MM.1S (cell line): Measurements from ENCODE around the gene CYP4A11.
"Not testable (repeated sequence)": the region's sequence is repeated elsewhere in the genome, so short reads cannot be mapped to it uniquely, and the experiment has no call there.

Experiments
- DNase-seq: peaks from one replicate; pipeline ENCODE4 v3.0.0-alpha.2; 2015
- H2AFZ ChIP-seq: fragments of 300-600 bp; sonication (generic); 2 replicates; pipeline ENCODE4 v1.6.0; 2016; ENCODE audit warnings: antibody characterized with exemption, low read length
- H3F3A ChIP-seq: fragments of 300-600 bp; sonication (generic); 2 replicates; pipeline ENCODE4 v1.6.1; 2016; ENCODE audit warnings: mild to moderate bottlenecking, antibody characterized with exemption, low read length, moderate library complexity, mixed read lengths; ENCODE audit not compliant: insufficient read depth
- H3K27ac ChIP-seq: fragments of 300-600 bp; sonication (generic); 2 replicates; pipeline ENCODE4 v1.5.1; 2016; ENCODE audit warnings: mild to moderate bottlenecking, low read length
- H3K27me3 ChIP-seq: fragments of 300-600 bp; sonication (generic); replicated peaks from 2 replicates; pipeline ENCODE4 v1.6.0; 2016; ENCODE audit warnings: low read length; ENCODE audit not compliant: insufficient read depth
- H3K36me3 ChIP-seq: fragments of 300-600 bp; sonication (generic); replicated peaks from 2 replicates; pipeline ENCODE4 v1.6.1; 2016; ENCODE audit warnings: mild to moderate bottlenecking, low read length, mixed read lengths; ENCODE audit not compliant: insufficient read depth
- H3K4me1 ChIP-seq: fragments of 300-600 bp; sonication (generic); 2 replicates; pipeline ENCODE4 v1.6.1; 2016; ENCODE audit warnings: low read length, mixed read lengths
- H3K4me2 ChIP-seq: fragments of 300-600 bp; sonication (generic); 2 replicates; pipeline ENCODE4 v1.6.0; 2016; ENCODE audit warnings: low read depth, low read length
- H3K4me3 ChIP-seq: fragments of 300-600 bp; sonication (generic); 2 replicates; pipeline ENCODE4 v1.5.1; 2016; ENCODE audit warnings: low read length, mixed read lengths
- H3K79me2 ChIP-seq: fragments of 300-600 bp; sonication (generic); 2 replicates; pipeline ENCODE4 v1.6.1; 2016; ENCODE audit warnings: mixed run types, low read length, mixed read lengths
- H3K9ac ChIP-seq: fragments of 300-600 bp; sonication (generic); 2 replicates; pipeline ENCODE4 v1.6.1; 2016; ENCODE audit warnings: low read length, mixed read lengths
- H3K9me2 ChIP-seq: fragments of 300-600 bp; sonication (generic); replicated peaks from 2 replicates; pipeline ENCODE4 v1.6.1; 2016; ENCODE audit warnings: mild to moderate bottlenecking, low read length, mixed read lengths; ENCODE audit not compliant: insufficient read depth
- H3K9me3 ChIP-seq: fragments of 300-600 bp; sonication (generic); replicated peaks from 2 replicates; pipeline ENCODE4 v1.6.1; 2016; ENCODE audit warnings: mild to moderate bottlenecking, low read length, mixed read lengths; ENCODE audit not compliant: insufficient read depth
- H4K20me1 ChIP-seq: fragments of 300-600 bp; sonication (generic); 2 replicates; pipeline ENCODE4 v1.6.1; 2016; ENCODE audit warnings: mild to moderate bottlenecking, low read length, moderate library complexity, mixed read lengths; ENCODE audit not compliant: insufficient read depth
- EZH2 ChIP-seq: fragments of 300-600 bp; sonication (generic); optimal IDR thresholded peaks from 2 replicates; pipeline ENCODE3; 2017; ENCODE audit warnings: low read depth, mild to moderate bottlenecking, antibody characterized with exemption, low read length, mixed read lengths
- EZH2phosphoT487 ChIP-seq: fragments of 300-600 bp; sonication (generic); IDR thresholded peaks from 2 replicates; pipeline ENCODE4 v1.6.1; 2018; ENCODE audit warnings: antibody characterized with exemption, low read length
- TF ChIP-seq, protein P1 (sequence below): fragments of 300-600 bp; sonication (generic); IDR thresholded peaks from 2 replicates; pipeline ENCODE4 v1.5.1; 2016; ENCODE audit warnings: antibody characterized with exemption, low read length, mixed read lengths

CYP4A11 gene

DNA sequence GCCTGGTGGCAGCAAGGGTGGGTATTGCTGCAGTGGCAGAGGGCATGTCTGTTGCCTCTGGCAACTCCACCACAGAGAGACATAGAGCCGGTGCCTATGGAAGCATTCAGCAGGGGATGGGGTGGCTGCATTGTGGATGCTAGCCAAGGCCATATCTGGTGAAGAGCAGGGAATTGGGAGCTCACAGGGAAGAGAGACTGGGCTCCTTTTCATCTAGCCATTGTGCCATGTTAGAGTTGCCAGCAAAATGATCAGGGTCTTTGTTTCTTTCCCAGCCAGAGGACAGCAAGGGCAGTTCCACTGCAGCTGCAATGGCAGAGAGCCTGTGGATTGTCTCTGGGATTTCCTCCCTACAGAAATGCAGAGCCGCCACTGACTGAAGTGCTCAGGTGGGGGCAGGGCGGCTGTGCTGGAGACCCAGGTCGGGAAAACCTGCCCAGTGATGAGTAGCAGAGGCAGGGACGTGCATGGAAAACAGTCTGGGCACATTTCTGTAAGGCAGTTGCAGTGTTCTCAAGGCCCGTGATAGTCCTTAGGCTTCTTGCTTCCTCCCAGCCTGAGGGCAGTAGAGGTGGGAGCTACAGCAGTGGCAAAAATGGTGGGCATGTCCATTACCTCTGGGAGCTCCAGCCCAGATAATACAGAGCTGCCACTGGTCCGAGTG is 42.0 kb upstream of the CYP4A11 start:
- Histone ChIP-seq H3K27ac (no peak overlapping the region), H2AFZ (no peak overlapping the region), H3K4me3 (no peak overlapping the region)

DNA sequence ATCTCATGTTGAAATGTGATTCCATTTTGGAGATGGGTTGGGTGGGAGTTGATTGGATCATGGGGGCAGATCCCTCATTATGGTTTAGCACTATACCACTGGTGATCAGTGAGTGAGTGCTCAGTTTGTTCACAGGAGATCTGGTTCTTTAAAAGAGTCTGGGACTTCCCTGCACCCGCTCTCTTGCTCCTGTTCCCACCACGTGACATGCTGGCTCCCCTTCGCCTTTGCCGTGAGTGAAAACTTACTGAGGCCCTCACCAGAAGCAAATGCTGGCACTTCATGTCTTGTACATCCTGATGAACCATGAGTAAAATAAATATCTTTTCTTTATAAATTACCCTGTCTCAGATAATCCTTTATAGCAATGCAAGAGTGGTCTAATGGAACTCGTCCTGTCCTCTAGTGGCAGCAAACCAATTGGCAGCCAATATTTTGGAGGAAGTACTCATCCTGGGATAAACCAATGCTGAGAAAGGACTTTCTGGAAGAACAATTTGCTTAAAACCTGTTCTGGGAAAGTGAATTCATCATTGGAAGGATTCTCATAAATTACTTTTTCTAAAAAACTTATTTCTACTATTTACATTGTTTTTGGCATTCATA is 27.8 kb upstream of the CYP4A11 start:
- H3K27me3 ChIP-seq = no peaks in the 10 kb centered on the region

More for the DNA sequence above, 42.0 kb upstream of the CYP4A11 start:
- TF ChIP-seq, protein P1, sequence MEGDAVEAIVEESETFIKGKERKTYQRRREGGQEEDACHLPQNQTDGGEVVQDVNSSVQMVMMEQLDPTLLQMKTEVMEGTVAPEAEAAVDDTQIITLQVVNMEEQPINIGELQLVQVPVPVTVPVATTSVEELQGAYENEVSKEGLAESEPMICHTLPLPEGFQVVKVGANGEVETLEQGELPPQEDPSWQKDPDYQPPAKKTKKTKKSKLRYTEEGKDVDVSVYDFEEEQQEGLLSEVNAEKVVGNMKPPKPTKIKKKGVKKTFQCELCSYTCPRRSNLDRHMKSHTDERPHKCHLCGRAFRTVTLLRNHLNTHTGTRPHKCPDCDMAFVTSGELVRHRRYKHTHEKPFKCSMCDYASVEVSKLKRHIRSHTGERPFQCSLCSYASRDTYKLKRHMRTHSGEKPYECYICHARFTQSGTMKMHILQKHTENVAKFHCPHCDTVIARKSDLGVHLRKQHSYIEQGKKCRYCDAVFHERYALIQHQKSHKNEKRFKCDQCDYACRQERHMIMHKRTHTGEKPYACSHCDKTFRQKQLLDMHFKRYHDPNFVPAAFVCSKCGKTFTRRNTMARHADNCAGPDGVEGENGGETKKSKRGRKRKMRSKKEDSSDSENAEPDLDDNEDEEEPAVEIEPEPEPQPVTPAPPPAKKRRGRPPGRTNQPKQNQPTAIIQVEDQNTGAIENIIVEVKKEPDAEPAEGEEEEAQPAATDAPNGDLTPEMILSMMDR = no peak
- no peak for TF ChIP-seq EZH2phosphoT487
- no peak for TF ChIP-seq EZH2
- Histone ChIP-seq H3K36me3 (no peaks in the 10 kb centered on the region), H3K79me2 (no peaks in the 10 kb centered on the region), H3K27me3 (no peaks in the 10 kb centered on the region), H3K9me2 (no peaks in the 10 kb centered on the region), H3K9me3 (no peaks in the 10 kb centered on the region), H3F3A (no peaks in the 10 kb centered on the region), H4K20me1 (no peaks in the 10 kb centered on the region), H3K9ac (no peak overlapping the region), H3K4me1 (no peaks in the 10 kb centered on the region), H3K4me2 (no peak overlapping the region)
- DNase-seq = no peak

DNA sequence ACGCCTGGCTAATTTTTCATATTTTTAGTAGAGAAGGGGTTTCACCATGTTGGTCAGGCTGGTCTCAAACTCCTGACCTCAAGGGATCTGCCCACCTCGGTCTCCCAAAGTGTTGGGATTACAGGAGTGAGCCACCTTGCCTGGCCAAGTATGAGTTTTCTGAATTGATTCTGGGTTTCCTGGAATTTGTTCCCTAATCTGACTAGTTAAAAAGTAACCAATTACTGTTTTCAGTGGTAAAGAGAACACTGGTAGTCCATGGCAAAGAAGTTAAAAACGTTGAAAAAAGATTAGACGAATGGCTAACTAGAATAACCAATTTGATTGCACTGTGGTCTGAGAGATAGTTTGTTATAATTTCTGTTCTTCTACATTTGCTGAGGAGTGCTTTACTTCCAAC is 21.0 kb upstream of the CYP4A11 start:
- DNase-seq, H3K4me2 ChIP-seq, H3K9me3 ChIP-seq, H3K27ac ChIP-seq, H4K20me1 ChIP-seq, H3K9ac ChIP-seq, H3K4me3 ChIP-seq, H3K79me2 ChIP-seq, H3K4me1 ChIP-seq, H3K9me2 ChIP-seq, H3K36me3 ChIP-seq, H3F3A ChIP-seq, H2AFZ ChIP-seq, H3K27me3 ChIP-seq: not testable (repeated sequence)

More for the DNA sequence above, 27.8 kb upstream of the CYP4A11 start:
- Histone ChIP-seq H3K4me3 (no peak overlapping the region), H3K9me3 (no peaks in the 10 kb centered on the region), H4K20me1 (no peaks in the 10 kb centered on the region), H3K9me2 (no peaks in the 10 kb centered on the region), H3F3A (no peaks in the 10 kb centered on the region), H3K9ac (no peak overlapping the region), H2AFZ (no peak overlapping the region), H3K4me2 (no peak overlapping the region), H3K27ac (no peak overlapping the region), H3K79me2 (no peaks in the 10 kb centered on the region), H3K4me1 (no peaks in the 10 kb centered on the region), H3K36me3 (no peaks in the 10 kb centered on the region)
- no peak for TF ChIP-seq EZH2phosphoT487
- TF ChIP-seq, protein P1 = no peak
- TF ChIP-seq EZH2 = no peak
- DNase-seq = no peak

DNA sequence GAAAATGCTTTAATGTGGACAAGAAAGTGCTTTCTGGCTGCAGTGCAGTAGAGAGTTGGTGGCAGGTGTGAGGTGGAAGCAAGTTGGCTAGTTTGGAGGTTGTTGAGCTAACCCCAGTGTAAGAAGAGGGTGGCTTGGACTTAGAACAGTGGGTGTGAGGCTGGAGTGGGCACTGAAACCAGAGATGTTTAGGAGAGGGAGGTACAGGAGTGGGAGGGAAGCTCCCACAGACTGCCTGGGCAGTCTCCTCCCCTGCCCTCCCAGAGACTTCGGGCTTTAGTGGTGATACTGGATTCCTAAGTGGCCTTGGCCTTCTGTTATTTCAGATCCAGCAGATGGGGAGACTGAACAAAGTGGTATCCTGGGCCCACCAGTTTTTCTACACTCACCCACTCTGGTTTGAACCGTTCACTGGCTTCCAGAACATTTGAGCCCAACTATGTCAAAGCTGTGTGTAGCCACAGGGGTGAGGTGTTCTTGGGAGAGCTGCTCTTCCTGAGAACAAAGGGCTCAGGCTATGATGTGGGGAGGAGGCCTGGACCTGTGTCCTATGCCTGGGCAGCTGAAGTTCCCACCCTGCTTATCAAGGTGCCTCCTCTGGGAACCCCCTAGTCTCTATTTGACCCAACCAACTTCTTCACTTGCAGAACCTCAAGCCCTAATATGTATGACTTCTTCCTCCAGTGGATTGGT is 19.9 kb upstream of the CYP4A11 start:
- H3K4me1 ChIP-seq = no peaks in the 10 kb centered on the region
- H3F3A ChIP-seq = no peaks in the 10 kb centered on the region
- no peak overlapping the region for H3K9ac ChIP-seq
- no peak overlapping the region for H2AFZ ChIP-seq
- no peak for DNase-seq
- H3K9me2 ChIP-seq = no peaks in the 10 kb centered on the region
- no peaks in the 10 kb centered on the region for H3K27me3 ChIP-seq
- no peaks in the 10 kb centered on the region for H4K20me1 ChIP-seq
- no peaks in the 10 kb centered on the region for H3K36me3 ChIP-seq
- H3K9me3 ChIP-seq = no peaks in the 10 kb centered on the region
- H3K79me2 ChIP-seq = no peaks in the 10 kb centered on the region
- no peak overlapping the region for H3K4me3 ChIP-seq
- no peak overlapping the region for H3K4me2 ChIP-seq
- TF ChIP-seq EZH2phosphoT487 = no peak
- no peak for TF ChIP-seq EZH2
- TF ChIP-seq, protein P1 = no peak
- H3K27ac ChIP-seq = no peak overlapping the region
